ENCODE data around the gene ADRA2C.

- TF ChIP-seq, protein P1, sequence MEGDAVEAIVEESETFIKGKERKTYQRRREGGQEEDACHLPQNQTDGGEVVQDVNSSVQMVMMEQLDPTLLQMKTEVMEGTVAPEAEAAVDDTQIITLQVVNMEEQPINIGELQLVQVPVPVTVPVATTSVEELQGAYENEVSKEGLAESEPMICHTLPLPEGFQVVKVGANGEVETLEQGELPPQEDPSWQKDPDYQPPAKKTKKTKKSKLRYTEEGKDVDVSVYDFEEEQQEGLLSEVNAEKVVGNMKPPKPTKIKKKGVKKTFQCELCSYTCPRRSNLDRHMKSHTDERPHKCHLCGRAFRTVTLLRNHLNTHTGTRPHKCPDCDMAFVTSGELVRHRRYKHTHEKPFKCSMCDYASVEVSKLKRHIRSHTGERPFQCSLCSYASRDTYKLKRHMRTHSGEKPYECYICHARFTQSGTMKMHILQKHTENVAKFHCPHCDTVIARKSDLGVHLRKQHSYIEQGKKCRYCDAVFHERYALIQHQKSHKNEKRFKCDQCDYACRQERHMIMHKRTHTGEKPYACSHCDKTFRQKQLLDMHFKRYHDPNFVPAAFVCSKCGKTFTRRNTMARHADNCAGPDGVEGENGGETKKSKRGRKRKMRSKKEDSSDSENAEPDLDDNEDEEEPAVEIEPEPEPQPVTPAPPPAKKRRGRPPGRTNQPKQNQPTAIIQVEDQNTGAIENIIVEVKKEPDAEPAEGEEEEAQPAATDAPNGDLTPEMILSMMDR (IDR thresholded peaks at IDR 0.05; ENCODE audit: poor library complexity, severe bottlenecking) = no peak
- no peak for TF ChIP-seq RAD21 (conservative IDR thresholded peaks at IDR 0.05)
- TF ChIP-seq EZH2 (IDR thresholded peaks at IDR 0.05; ENCODE audit: borderline replicate concordance, insufficient read depth, low read length, poor library complexity, severe bottlenecking) = no peak
- no peak for TF ChIP-seq POLR2AphosphoS5 (IDR thresholded peaks at IDR 0.05)
These were observed 23.9 kb downstream of the ADRA2C start for GRCh38 chr4:3790006-3790561.

Data from neural cell (in vitro differentiated cells).